H4 (cell line): ENCODE measurements around the gene AKT1. TPM values are rescaled to one million over a fixed set of nuclear protein-coding genes. Genes with fewer than 3 reads are reported as not detected.

Experiments
- DNase-seq: peaks from one replicate; pipeline ENCODE4 v3.0.0-alpha.2; 2015; ENCODE audit warnings: low spot score
- total RNA-seq: library from RNA; depleted of rRNA; stranded (reverse); fragments of >200 nt; shearing (Covaris generic); gene quantifications from 2 replicates; pipeline ENCODE4 v1.2.3, GENCODE V29; 2014

Gene AKT1
- total RNA-seq, 1 experiment from 2014 or later, result 86.5 TPM

- no peak for DNase-seq
These were observed 9.4 kb downstream of the AKT1 start for GRCh38 chr14:104786091-104786586.

GRCh38 chr14:104785708-104786080, 9.9 kb downstream of the AKT1 start:
- no peak for DNase-seq

GRCh38 chr14:104784846-104785707, 10.5 kb downstream of the AKT1 start:
- no peak for DNase-seq

GRCh38 chr14:104784218-104784568, 11.4 kb downstream of the AKT1 start:
- no peak for DNase-seq

GRCh38 chr14:104783484-104784217, 11.9 kb downstream of the AKT1 start:
- DNase-seq, result no peak

- DNase-seq, result no peak
These were observed 12.8 kb downstream of the AKT1 start for GRCh38 chr14:104782808-104783139.

- no peak for DNase-seq
These were observed 13.3 kb downstream of the AKT1 start for GRCh38 chr14:104782086-104782807.

- DNase-seq, result no peak
These were observed 14.1 kb downstream of the AKT1 start for GRCh38 chr14:104781271-104782077.

- no peak for DNase-seq
These were observed 15.0 kb downstream of the AKT1 start for GRCh38 chr14:104780513-104781030.

- DNase-seq, result no peak
These were observed 15.6 kb downstream of the AKT1 start for GRCh38 chr14:104779776-104780512.

- DNase-seq, result no peak
These were observed 16.7 kb downstream of the AKT1 start for GRCh38 chr14:104778694-104779331.

- no peak for DNase-seq
These were observed 17.7 kb downstream of the AKT1 start for GRCh38 chr14:104777808-104778249.

GRCh38 chr14:104776961-104777807, 18.4 kb downstream of the AKT1 start:
- DNase-seq, result no peak

- DNase-seq, result no peak
These were observed 19.1 kb downstream of the AKT1 start for GRCh38 chr14:104776481-104776880.

- no peak for DNase-seq
These were observed 20.5 kb downstream of the AKT1 start for GRCh38 chr14:104775073-104775489.

GRCh38 chr14:104774453-104775072, 21.0 kb downstream of the AKT1 start:
- no peak for DNase-seq

GRCh38 chr14:104773505-104774452, 21.8 kb downstream of the AKT1 start:
- DNase-seq, result no peak
